Activated CD8-positive, alpha-beta T cell treated with anti-CD3 and anti-CD28 coated beads for 36 hours (primary cell): Measurements from ENCODE around the gene RPS27L. TPM values are rescaled to one million over a fixed set of nuclear protein-coding genes. Genes with fewer than 3 reads are reported as not detected.

Experiments used
- ATAC-seq: fragments of 200-7000 bp; cut with Tn5 transposase; one replicate; pipeline ENCODE4 v1.10.0; 2021; ENCODE audit warnings: mild to moderate bottlenecking, moderate library complexity
- CTCF ChIA-PET: fragments of 350-600 bp; sonication (Branson Sonifier 250); formaldehyde crosslinking; loops from one replicate; lab custom pipeline; 2021; ENCODE audit warnings: antibody characterized with exemption; lab: Charles Lee
- POLR2A ChIA-PET: fragments of 350-600 bp; sonication (Branson Sonifier 250); formaldehyde crosslinking; loops from one replicate; lab custom pipeline; 2021; ENCODE audit warnings: antibody characterized with exemption; lab: Charles Lee
- DNase-seq: peaks from one replicate; pipeline ENCODE4 v3.0.0-alpha.2; 2020
- H3K27ac Mint-ChIP-seq: one replicate; pipeline ENCODE4 v1.8.0; 2021; ENCODE audit warnings: mild to moderate bottlenecking, mixed read lengths
- H3K27me3 Mint-ChIP-seq: one replicate; pipeline ENCODE4 v1.8.0; 2021; ENCODE audit warnings: mixed read lengths
- H3K36me3 Mint-ChIP-seq: one replicate; pipeline ENCODE4 v1.8.0; 2021; ENCODE audit warnings: low read depth, mixed read lengths
- H3K4me1 Mint-ChIP-seq: one replicate; pipeline ENCODE4 v1.8.0; 2021; ENCODE audit warnings: low read depth, mixed read lengths
- H3K4me3 Mint-ChIP-seq: one replicate; pipeline ENCODE4 v1.8.0; 2021; ENCODE audit warnings: mild to moderate bottlenecking, moderate library complexity, mixed read lengths
- H3K9me3 Mint-ChIP-seq: one replicate; pipeline ENCODE4 v1.8.0; 2021; ENCODE audit warnings: mixed read lengths
- CTCF ChIP-seq: fragments of 200-600 bp; IDR thresholded peaks from one replicate; pipeline ENCODE4 v1.8.0; 2022; ENCODE audit warnings: antibody characterized with exemption, mild to moderate bottlenecking
- intact Hi-C: fragments of 100-400 bp; cut with micrococcal nuclease; formaldehyde crosslinking; loops from one replicate; pipeline ENCODE4 v1.10.0; 2022
- total RNA-seq, 2 experiments: library from RNA; stranded (reverse); gene quantifications; one replicate each; pipeline ENCODE4 v1.2.3, GENCODE V29; 2021

RPS27L gene
- total RNA-seq, 2 experiments from 2014 or later, result 150 to 158 TPM

- Mint-ChIP-seq H3K4me1 (peaks cover 75% of the 10 kb centered on the region), H3K9me3 (no peaks in the 10 kb centered on the region), H3K4me3 (peak overlapping the region; percentile 57), H3K27me3 (no peaks in the 10 kb centered on the region), H3K36me3 (peaks cover 83% of the 10 kb centered on the region), H3K27ac (peak overlapping the region; percentile 86)
- ChIA-PET CTCF (interaction anchor here (1.6 to 5.0 kb wide), 3 partner anchors 8 to 43 kb away, joined by 6 to 24 read pairs (median 15); no protein-coding TSS in a partner anchor), POLR2A (interaction anchor here (1.0 to 1.8 kb wide), 3 partner anchors 10 to 18 kb away, joined by 3 to 8 read pairs (median 4); no protein-coding TSS in a partner anchor)
- TF ChIP-seq CTCF, result no peak
- no peak for DNase-seq
- intact Hi-C loops, result no loop called here
- no peak for ATAC-seq
Observed at GRCh38 chr15:63195569-63196015, 38.3 kb upstream of the RPS27L start.

GRCh38 chr15:63194880-63195568, 37.7 kb upstream of the RPS27L start:
- H3K27me3 Mint-ChIP-seq, result no peaks in the 10 kb centered on the region
- no peak for DNase-seq
- no peak for ATAC-seq
- CTCF ChIA-PET, result interaction anchor here (1.3 to 5.0 kb wide), 4 partner anchors 9 to 44 kb away, joined by 3 to 24 read pairs (median 10); no protein-coding TSS in a partner anchor
- intact Hi-C loops, result loop anchor here (5.0 kb wide), 3 partner anchors 37 to 82 kb away; partner anchors contain the start of genes APH1B and RPS27L
- POLR2A ChIA-PET, result interaction anchor here (1.0 to 4.6 kb wide), 7 partner anchors 7 to 48 kb away, joined by 3 to 39 read pairs (median 7); no protein-coding TSS in a partner anchor
- peak overlapping the region; percentile 57 for H3K4me3 Mint-ChIP-seq
- H3K9me3 Mint-ChIP-seq, result no peaks in the 10 kb centered on the region
- H3K27ac Mint-ChIP-seq, result peak overlapping the region; percentile 86
- H3K36me3 Mint-ChIP-seq, result peaks cover 82% of the 10 kb centered on the region
- H3K4me1 Mint-ChIP-seq, result peaks cover 69% of the 10 kb centered on the region
- no peak for TF ChIP-seq CTCF

- no peaks in the 10 kb centered on the region for H3K27me3 Mint-ChIP-seq
- ATAC-seq, result no peak
- H3K4me1 Mint-ChIP-seq, result peaks cover 63% of the 10 kb centered on the region
- DNase-seq, result no peak
- peak overlapping the region; percentile 93 for H3K27ac Mint-ChIP-seq
- ChIA-PET POLR2A (interaction anchor here (1.2 to 4.6 kb wide), 7 partner anchors 8 to 49 kb away, joined by 4 to 39 read pairs (median 6); no protein-coding TSS in a partner anchor), CTCF (interaction anchor here (0.9 to 5.0 kb wide), 4 partner anchors 10 to 146 kb away, joined by 3 to 24 read pairs (median 10); no protein-coding TSS in a partner anchor)
- peak overlapping the region; percentile 89 for H3K4me3 Mint-ChIP-seq
- no peaks in the 10 kb centered on the region for H3K9me3 Mint-ChIP-seq
- no peak for TF ChIP-seq CTCF
- intact Hi-C loops, result loop anchor here (5.0 kb wide), 3 partner anchors 37 to 83 kb away; partner anchors contain the start of genes APH1B and RPS27L
- peaks cover 75% of the 10 kb centered on the region for H3K36me3 Mint-ChIP-seq
Observed at GRCh38 chr15:63194302-63194701, 37.0 kb upstream of the RPS27L start.

GRCh38 chr15:63192619-63193206, 35.4 kb upstream of the RPS27L start:
- ChIA-PET CTCF (interaction anchor here (0.8 to 2.4 kb wide), 7 partner anchors 12 to 145 kb away, joined by 3 to 9 read pairs (median 5); partner anchors contain the start of gene RPS27L), POLR2A (interaction anchor here (1.0 to 4.6 kb wide), 9 partner anchors 10 to 95 kb away, joined by 3 to 39 read pairs (median 14); partner anchors contain the start of gene RPS27L)
- ATAC-seq, result peak; percentile 13
- Mint-ChIP-seq H3K27ac (peak overlapping the region; percentile 93), H3K4me3 (peak overlapping the region; percentile 89), H3K27me3 (no peaks in the 10 kb centered on the region), H3K9me3 (no peaks in the 10 kb centered on the region), H3K36me3 (peaks cover 61% of the 10 kb centered on the region), H3K4me1 (peaks cover 58% of the 10 kb centered on the region)
- TF ChIP-seq CTCF, result no peak
- intact Hi-C loops, result loop anchor here (2.0 to 5.0 kb wide), 4 partner anchors 20 to 85 kb away; partner anchors contain the start of genes APH1B and RPS27L
- DNase-seq, result peak; percentile 44
